GM19324 (cell line): ENCODE results near the gene GSTA3.
"Not testable (repeated sequence)": the region's sequence is repeated elsewhere in the genome, so short reads cannot be mapped to it uniquely, and the experiment has no call there.

Experiments used
- ATAC-seq: cut with Tn5 transposase; IDR thresholded peaks from one replicate; pipeline ENCODE4 v1.9.1; 2021; ENCODE audit warnings: mild to moderate bottlenecking, moderate library complexity; ENCODE audit not compliant: unreplicated experiment, low FRiP score

The GSTA3 gene

DNA sequence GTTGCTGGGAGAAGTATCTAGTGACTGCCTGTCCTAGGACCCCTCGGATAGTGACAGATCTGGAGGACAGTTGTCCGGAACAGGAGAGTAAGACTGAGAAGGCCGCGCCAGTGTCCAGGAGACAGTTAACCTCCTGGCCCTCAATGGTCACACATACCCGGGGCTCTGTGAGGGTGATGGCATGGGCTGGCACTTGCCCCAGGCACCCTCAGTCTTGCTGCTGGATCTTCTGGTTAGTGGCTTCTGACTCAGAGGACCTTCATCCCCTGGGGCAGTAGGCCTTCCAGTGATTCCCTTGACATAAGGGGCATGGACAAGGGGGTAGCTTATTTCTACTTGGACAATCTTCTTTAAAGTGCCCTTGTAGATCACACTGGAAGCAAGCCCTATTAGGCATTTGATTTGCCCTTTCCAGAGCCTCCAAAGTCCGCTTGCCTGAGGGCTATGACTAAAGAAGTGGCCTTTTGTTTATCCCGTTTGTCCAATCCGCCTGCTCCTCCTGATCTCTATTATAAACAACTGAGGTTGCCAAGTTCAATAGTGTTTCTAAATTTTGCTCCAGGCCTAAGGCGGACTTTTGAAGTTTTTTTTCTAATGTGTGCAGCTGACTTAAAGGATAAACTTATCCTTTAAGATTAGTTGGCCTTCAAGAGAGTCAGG, 8.7 kb upstream of the GSTA3 start:
- not testable (repeated sequence) for ATAC-seq

DNA sequence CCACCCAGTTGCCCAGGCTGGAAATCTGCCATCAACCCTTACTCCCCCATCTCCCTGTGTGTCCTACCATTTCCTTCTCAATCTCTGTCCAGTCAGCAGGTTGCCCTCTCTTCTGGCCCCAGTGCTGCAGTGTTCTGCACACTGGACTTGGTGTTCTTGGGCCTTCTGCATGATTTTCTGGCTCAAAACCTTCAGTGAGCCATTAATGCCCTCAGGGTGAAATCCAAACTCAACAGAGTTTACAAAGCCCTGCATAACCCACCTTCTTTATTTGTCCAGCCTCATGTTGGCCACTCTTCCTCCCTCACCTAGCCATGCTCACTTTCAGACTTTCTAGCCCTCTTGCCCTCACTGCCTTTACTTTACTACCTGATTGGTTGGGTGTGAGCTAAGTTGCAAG, 5.0 kb upstream of the GSTA3 start:
- no peak for ATAC-seq

DNA sequence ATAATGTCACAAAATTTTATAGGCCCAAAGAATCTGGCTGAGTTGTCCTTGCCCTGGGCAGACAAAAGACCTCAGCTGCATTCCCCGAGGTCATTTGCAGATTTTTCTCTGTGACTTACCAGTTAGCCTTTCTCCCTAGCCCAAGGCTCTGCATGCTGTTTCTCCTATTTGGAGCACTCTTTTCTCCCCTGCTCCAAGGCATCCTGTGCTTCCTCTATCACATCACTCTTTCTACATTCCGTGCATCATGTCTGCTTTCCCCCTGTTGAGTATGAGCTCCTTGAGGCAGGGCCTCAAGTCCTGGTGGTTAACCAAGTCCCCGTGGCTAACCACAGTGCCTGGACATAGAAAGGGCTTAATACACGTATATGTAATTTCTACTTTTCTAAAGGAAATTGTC, 593 bp upstream of the GSTA3 start:
- ATAC-seq: no peak

DNA sequence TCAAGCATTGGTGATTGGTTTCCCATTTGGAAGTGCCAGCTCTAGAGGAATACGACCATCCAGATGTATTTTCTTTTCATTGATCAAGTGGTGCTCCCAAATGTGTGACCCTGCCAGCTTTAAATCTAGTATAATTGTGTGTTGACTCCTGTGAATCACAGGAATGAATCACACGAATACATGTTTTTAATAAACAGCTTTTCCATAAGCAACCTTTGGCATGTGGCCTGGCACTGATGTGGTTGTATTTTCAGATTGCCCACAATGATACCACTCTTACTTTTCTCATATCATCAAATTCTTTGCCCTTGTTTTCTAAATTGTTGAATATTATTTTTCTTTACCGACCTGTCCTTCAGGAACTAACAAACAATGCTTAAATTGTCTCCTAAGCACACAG, 367 bp downstream of the GSTA3 start:
- ATAC-seq: no peak

DNA sequence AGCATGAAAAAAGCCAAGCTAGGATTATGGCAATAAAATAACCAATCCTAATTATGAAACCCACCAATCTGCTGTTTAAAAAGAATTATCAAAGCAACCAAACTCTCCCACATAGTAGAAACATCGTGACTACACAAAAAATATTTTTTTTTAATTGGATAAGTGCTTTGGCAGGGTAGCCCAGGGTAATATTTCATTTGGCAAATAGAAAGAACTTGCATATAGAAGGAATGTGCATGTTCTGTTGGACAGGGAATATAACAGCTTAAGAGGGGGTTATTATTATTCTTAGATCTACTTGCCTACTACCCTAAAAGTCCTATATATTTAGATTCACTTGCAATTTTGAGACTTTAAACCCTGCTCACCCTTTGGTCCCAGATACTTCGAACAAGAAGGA, 972 bp downstream of the GSTA3 start:
- ATAC-seq: no peak

DNA sequence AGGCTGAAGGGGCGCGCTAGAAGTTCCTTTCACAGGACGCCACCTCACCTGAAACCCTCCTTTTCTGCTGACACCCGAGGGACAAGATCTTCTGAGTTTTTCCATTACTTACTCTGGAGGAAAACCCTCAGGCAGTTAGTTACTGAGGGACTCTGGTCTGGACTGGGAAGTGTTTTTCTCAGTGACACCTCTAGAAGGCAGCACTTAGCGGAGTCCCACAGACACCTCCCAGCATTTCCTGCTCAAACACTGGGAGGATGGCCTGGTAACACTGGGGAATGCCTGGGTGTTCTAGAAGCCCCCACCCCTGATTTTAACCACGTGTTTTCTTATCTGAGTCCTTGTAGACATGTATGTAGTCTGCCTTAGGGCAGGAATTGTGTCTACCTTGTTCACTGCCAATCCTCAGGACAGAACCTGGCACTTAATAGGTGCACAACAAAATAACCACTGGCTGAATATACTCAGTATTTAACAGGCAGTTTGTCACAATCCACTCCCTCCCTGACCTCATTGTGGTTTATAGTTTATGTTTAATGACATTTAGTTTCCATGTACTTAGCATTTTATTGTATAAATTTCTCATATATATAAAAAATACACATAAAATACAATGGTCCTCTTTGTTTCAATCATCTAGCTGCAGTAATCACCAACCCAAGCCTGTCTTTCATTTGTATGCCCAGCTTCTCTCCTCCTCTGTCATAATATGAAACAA, 4.8 kb downstream of the GSTA3 start:
- no peak for ATAC-seq

DNA sequence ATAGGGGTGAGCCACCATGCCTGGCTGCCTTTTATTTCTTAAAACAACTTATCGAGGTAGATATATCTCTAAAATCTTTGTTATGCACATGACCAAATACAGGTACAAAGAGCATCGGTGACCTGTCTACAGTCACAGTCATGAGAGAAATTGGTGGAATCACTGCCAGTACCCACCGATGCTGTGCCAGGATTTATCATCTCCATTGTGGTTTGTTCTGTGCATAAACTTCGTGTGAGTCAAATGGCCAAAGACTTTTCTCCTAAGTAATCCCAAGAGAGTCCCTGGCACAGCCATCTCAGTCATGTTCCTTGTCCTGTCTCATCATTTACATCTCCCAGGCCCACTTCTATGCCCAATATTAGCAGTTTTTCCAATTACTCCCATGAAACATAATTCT, 9.0 kb downstream of the GSTA3 start:
- ATAC-seq: no peak

DNA sequence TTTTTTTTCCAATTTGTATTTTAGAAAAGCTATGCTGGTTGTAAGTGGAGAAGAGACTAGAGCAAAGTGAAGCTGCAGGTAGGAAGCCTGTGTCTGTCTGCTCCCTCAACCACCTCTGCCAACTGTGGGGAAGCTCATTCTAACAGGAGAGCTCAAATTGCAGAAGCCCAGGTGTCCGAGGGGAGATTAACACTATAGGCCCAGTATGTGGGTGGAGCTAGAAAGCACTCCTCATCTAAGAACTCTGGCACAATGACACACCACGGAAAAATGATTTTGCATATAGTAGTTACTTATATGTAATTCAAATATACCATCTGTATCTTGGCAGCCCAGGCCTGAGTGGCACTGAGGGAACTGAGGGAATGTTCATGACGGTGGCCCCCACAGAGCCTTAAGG, 13.7 kb downstream of the GSTA3 start:
- not testable (repeated sequence) for ATAC-seq

DNA sequence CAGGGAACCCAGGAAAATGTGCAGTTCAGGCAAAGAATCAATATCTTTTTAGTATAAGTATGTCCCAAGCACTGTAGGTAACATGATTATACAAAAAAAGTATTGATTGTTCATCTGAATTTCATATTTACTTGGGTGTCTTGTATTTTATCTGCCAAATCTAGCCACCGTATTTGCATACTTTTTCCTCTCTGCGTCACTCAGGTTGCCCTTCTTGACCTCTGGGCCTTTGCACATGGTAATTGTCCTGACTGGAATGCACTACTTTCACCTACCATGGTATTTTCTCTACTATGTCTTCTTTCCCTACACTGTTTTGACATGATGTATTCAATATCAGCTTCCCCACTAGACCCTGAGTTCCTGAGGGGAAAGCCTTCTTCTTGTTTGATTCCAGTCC, 15.2 kb downstream of the GSTA3 start:
- ATAC-seq: no peak

DNA sequence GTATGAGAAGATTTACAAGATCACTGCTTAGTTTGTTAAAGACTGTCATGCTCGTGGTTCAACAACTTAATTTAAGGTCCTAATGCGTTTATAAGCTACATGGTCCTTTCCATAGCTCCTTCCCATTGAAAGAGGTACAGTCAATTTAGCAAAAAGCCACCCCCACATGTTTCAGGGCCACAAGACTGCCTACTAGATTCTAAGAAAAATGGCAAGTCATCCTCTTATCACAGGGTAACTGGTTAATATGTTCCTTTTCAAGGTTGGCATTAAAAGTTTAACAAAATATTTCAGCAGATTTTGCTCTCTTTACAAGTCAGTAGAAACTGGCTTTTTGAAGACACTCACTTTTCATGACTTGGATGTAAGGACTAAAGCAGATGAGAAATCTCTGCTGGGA, 15.7 kb downstream of the GSTA3 start:
- ATAC-seq: no peak

DNA sequence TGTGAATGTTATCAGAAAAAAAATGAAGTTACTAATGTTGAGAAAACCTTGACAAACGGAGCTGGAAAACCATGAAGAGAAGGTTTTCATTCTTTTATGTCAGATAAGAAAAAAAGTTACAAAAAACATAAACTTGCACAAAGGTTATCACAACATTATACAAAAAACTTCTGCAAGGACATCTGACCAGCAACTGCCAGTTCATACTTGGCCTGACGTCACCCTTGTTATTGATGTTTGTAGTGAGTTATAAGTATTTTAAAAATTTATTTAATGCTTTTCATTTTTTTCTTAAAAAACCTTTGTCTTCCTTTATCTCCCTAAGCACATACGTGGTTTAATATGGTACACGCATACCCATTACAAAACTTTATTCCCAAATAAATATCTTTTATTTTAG, 16.3 kb downstream of the GSTA3 start:
- no peak for ATAC-seq

DNA sequence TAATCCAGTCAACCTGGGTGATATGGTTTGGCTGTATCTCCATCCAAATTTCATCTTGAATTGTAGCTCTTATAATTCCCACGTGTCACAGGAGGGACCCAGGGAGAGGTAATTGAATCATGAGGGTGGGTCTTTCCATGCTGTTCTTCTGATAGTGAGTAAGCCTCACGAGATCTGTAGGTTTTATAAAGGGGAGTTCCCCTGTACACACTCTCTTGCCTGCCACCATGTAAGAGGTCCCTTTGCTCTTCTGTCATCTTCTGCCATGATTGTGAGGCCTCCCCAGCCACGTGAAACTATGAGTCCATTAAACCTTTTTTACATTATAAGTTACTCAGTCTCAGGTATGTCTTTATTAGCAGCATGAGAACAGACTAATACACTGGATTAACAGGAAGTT, 19.5 kb downstream of the GSTA3 start:
- ATAC-seq: no peak

DNA sequence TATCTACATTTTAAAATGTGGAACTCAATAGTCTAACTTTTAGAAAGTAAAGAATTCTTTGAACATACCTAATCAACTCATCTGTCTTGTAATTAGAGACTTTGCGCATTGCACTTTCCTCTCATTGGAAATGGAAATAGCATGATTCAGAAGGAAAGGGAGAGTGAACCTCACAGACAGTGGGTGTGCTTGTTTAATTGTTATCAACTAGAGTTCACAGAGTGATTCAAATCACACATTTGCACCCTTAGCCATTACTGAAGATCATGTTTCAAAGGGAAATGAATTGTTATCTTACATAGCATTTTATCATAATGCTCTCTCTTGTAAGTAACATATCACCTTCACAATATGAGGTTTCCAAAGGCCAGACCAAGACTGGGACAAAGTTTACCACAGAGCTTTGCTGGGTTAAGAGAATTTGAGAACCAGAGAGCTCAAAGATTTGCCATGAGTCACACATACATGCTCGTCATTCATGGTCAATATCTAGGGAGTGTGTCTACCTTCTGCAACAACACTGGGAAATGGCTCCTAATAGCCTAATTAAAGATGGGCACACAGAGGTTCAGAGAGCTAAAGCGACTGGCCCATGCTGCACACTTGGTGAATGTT, 21.5 kb downstream of the GSTA3 start:
- no peak for ATAC-seq

DNA sequence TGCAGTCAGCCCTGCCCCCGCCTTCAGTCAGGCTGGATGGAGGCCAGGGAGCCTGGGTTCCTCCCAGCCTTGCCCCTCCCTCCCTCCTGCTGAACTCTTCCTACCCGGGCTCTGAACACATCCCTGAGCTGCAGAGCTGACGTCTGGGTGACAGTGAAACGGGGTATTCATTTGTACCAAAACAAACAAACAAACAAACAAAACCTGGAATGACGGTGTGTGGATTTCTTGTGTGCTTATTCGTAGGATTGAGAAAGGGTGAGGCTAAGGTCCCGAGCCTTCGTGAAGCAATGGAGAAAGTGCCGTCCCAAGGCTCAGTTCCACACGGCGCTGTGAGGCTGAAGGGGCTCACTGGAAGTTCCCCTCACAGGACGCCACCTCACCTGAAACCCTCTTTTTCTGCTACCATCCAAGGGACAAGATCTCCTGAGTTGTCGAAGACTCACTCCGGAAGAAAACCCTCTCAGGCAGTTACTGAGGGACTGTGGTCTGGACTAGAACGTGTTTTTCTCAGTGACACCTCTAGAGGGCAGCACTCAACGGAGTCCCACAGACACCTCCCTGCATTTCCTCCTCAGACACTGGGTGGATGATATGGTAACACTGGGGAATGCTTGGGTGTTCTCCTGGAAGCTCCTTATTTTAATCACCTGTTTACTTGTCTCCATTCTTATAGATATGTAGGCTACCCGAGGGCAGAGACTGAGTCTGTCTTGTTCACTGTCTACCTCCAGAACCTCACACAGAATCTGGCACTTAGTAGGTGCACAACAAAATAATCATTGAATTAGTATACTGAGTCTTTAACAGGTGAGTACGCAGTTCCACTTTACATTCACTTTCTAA, 27.3 kb downstream of the GSTA3 start:
- ATAC-seq: peak; percentile 99

DNA sequence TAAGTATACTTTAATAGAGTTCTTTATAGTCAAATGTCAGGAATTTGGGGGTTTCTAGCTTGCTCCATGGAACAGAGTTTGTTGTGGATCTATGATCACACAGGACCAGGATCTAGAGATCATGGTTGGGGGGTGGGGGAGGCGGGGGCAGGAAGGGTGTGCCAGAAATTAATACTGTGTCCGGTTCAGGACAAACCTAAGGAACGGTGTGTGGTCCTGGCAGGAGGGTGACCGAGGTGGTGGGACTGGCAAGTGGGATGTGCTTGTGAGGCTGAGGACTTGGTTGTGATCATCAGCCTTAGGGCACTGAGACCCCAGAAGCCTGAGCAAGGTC, 27.9 kb downstream of the GSTA3 start:
- ATAC-seq: no peak

DNA sequence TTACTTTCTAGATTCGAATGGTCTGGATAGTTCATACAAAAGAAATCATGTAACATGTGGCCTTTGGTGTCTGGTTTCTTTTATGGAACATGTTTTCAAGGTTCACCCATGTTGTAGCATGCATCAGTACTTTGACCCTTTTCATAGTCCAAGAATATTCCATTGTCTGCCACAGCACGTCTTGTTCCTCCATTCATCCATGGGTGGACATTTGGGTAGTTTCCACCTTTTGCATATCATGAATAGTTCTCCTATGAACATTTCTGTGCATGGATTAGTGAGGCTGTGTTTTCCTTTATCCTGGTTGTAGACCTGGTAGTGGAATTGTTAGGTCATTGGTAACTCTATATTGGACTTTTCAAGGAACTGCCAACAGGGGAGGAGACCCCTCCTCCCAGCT, 31.7 kb downstream of the GSTA3 start:
- ATAC-seq: no peak

DNA sequence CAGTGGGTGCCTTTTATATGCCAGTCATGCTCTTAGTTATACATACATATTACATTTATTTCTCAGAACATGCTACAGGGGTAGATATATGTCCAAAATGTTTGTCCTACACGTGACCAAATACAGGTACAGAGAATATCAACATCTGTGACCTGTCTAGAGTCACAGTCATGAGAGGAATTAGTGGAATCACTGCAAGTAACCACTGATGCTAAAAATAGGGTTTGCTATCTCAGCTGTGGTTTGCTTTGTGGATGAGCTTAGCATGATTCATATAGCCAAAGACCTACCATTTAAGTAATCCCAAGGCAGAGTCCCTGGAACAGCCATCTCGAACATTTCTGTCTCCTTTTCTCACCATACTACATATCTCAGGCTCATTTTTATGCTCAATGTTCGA, 32.3 kb downstream of the GSTA3 start:
- no peak for ATAC-seq

DNA sequence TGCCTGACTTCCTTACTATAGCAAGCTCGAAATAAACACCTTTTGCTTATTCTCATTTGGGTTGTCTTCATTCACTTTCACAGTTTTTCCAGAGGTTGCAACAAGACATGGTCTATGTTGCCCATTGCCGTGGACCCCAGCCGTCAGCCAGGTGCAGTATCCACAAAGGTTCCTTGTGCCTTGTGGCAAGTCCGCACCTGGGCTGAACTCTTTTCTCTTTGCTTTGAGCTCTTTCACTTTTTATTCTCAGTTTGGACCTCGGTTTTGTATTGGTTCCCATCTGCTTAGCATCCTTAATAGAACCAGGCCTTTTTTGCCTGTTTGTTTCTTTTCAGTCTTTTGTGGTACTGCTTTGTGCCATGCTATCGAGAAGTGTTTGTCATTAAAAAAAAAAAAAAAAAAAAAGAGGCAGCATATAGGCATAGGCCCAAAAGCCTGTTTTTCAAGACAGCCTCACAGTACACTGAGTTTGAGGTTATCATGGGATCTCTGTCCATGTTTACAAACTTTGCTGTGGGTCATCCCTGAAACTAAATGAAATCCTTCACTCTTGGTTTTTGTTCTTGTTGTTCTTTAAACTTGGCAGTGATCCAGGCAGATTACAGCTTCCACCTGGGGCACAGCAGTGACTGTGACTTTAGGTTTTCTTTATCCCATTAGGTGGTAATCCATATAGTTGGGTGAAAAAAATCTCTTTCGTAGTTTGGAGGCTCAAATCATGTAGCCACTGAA, 33.3 kb downstream of the GSTA3 start:
- no peak for ATAC-seq

DNA sequence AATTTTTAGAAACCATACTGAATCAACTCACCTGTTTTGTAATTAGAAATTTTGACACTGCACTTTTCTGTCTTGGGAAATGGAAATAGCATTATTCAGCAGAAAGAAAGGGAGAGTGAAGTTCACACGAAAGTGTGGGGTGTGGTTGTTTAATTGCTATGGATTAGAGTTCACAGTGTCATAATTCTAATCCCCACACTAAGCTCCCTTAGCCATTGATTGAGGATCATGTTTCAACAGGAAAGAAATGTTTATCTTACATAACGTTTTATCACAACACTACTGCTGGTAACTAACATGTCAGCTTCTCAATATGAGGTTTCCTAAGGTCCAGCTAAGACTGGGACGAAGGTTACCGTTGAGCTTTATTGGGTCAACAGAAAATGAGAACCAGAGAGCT, 37.5 kb downstream of the GSTA3 start:
- no peak for ATAC-seq

DNA sequence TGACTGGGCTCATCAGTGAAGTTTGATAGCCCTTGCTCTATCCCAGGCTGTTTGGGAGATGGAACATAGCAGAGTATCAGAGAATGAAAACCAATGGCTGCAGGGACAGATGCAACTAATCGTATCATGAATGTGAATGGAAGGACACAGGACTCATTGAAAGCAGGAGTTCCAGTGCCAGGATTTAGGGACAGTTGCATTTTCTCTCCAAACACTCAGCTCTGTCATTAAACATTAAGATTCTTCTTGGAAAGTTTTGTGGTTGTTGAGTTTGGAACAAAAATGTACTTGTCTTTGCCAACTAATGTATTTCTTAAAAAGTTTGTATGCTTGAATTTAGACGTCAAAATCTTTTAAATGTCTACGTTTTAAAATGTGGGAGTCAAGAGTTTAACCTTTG, 37.9 kb downstream of the GSTA3 start:
- no peak for ATAC-seq
